Activated CD8-positive, alpha-beta T cell treated with anti-CD3 and anti-CD28 coated beads, Interleukin-2, amount 10 ng/mL, durations not matched to agents 7 days and 5 days (primary cell): ENCODE data around the gene NEB. TPM values are rescaled to one million over a fixed set of nuclear protein-coding genes. Genes with fewer than 3 reads are reported as not detected.
A peak's percentile ranks its signal among the peaks of the same experiment; 100 is the strongest.
"Not testable (repeated sequence)": the region's sequence is repeated elsewhere in the genome, so short reads cannot be mapped to it uniquely, and the experiment has no call there.

Experiments used
- ATAC-seq: fragments of 150-1000 bp; cut with Tn5 transposase; one replicate; pipeline ENCODE4 v1.10.0; 2021; ENCODE audit warnings: moderate library complexity
- CTCF ChIA-PET: fragments of 350-600 bp; sonication (Branson Sonifier 250); formaldehyde crosslinking; loops from one replicate; lab custom pipeline; 2021; ENCODE audit warnings: antibody characterized with exemption; lab: Charles Lee
- POLR2A ChIA-PET: fragments of 350-600 bp; sonication (Branson Sonifier 250); formaldehyde crosslinking; loops from one replicate; lab custom pipeline; 2021; ENCODE audit warnings: antibody characterized with exemption; lab: Charles Lee
- DNase-seq: peaks from one replicate; pipeline ENCODE4 v3.0.0-alpha.2; 2020
- H3K27ac Mint-ChIP-seq: one replicate; pipeline ENCODE4 v1.8.0; 2021; ENCODE audit warnings: mild to moderate bottlenecking, mixed read lengths
- H3K27me3 Mint-ChIP-seq: one replicate; pipeline ENCODE4 v1.8.0; 2021; ENCODE audit warnings: low read depth, mixed read lengths
- H3K36me3 Mint-ChIP-seq: one replicate; pipeline ENCODE4 v1.8.0; 2021; ENCODE audit warnings: low read depth, mixed read lengths
- H3K4me1 Mint-ChIP-seq: one replicate; pipeline ENCODE4 v1.8.0; 2021; ENCODE audit warnings: low read depth, mixed read lengths
- H3K4me3 Mint-ChIP-seq: one replicate; pipeline ENCODE4 v1.8.0; 2021; ENCODE audit warnings: mild to moderate bottlenecking, mixed read lengths
- H3K9me3 Mint-ChIP-seq: one replicate; pipeline ENCODE4 v1.8.0; 2022; ENCODE audit warnings: mixed read lengths; ENCODE audit not compliant: insufficient read depth
- total RNA-seq, 2 experiments: library from RNA; stranded (reverse); gene quantifications; one replicate each; pipeline ENCODE4 v1.2.3, GENCODE V29; 2021

The NEB gene
- total RNA-seq, 2 experiments from 2014 or later, result 0.31 to 0.40 TPM

- H3K4me1 Mint-ChIP-seq, H3K27me3 Mint-ChIP-seq, H3K9me3 Mint-ChIP-seq, H3K27ac Mint-ChIP-seq, H3K36me3 Mint-ChIP-seq, POLR2A ChIA-PET, DNase-seq, ATAC-seq, H3K4me3 Mint-ChIP-seq, CTCF ChIA-PET: not testable (repeated sequence)
Observed at GRCh38 chr2:151591908-151592255, 142.4 kb downstream of the NEB start.

- H3K36me3 Mint-ChIP-seq, CTCF ChIA-PET, DNase-seq, H3K4me3 Mint-ChIP-seq, H3K9me3 Mint-ChIP-seq, H3K27ac Mint-ChIP-seq, POLR2A ChIA-PET, H3K4me1 Mint-ChIP-seq, H3K27me3 Mint-ChIP-seq: not testable (repeated sequence)
- ATAC-seq, result peak; percentile 44
Observed at GRCh38 chr2:151591250-151591907, 142.9 kb downstream of the NEB start.

GRCh38 chr2:151581300-151581699, 153.0 kb downstream of the NEB start:
- H3K4me3 Mint-ChIP-seq, ATAC-seq, DNase-seq, H3K36me3 Mint-ChIP-seq, H3K4me1 Mint-ChIP-seq, H3K27me3 Mint-ChIP-seq, H3K27ac Mint-ChIP-seq, POLR2A ChIA-PET, CTCF ChIA-PET, H3K9me3 Mint-ChIP-seq: not testable (repeated sequence)

GRCh38 chr2:151580697-151581096, 153.6 kb downstream of the NEB start:
- H3K27ac Mint-ChIP-seq, H3K9me3 Mint-ChIP-seq, ATAC-seq, H3K4me3 Mint-ChIP-seq, H3K27me3 Mint-ChIP-seq, CTCF ChIA-PET, DNase-seq, H3K36me3 Mint-ChIP-seq, H3K4me1 Mint-ChIP-seq, POLR2A ChIA-PET: not testable (repeated sequence)

- Mint-ChIP-seq H3K36me3 (no peaks in the 10 kb centered on the region), H3K27me3 (no peaks in the 10 kb centered on the region), H3K4me3 (no peak overlapping the region), H3K27ac (no peak overlapping the region), H3K9me3 (no peaks in the 10 kb centered on the region), H3K4me1 (no peaks in the 10 kb centered on the region)
- ATAC-seq (no peak), DNase-seq (no peak)
- ChIA-PET POLR2A (no interaction called here), CTCF (no interaction called here)
Observed at GRCh38 chr2:151577116-151577515, 157.2 kb downstream of the NEB start.

DNA sequence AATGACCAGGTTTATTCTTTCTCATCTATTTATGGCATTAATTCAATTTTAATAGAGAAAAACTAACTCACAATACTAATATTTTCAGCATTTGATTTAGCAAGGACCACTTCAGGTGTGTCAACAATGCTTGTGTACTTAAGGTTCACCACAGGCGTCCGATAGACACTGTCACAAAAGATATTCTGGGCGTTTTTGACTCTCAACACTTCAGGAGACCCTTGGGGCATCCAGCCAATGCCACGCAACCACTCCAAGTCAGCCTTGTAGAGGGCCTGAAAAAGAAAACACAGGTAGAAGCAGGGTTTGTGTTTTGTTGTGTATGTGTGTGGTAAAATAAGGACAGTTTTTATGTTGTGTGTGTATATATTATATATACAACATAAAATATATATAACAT, 158.2 kb downstream of the NEB start:
- Mint-ChIP-seq H3K27ac (no peak overlapping the region), H3K27me3 (no peaks in the 10 kb centered on the region), H3K9me3 (no peaks in the 10 kb centered on the region), H3K36me3 (no peaks in the 10 kb centered on the region), H3K4me3 (no peak overlapping the region), H3K4me1 (no peaks in the 10 kb centered on the region)
- ChIA-PET CTCF (no interaction called here), POLR2A (no interaction called here)
- ATAC-seq, result no peak
- DNase-seq, result no peak

DNA sequence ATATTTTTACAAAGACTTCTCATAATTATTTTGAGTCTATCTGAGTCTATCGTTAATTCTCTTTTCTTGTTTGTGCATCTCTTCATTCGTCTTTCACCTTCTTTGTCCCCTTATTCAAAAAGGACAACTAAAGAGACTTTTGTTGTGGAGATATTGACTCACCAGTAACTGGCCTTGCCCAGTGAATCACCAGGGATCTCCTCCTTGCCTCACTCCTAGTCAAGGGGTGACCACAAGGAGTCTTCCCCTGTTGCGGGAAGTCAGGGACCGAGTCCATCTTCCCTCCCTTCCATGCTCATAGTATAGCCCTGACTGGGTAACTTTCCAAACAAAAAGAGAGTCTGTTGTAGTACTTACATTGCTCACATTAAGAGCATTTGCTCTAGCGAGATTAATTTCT, 158.9 kb downstream of the NEB start:
- no peaks in the 10 kb centered on the region for H3K36me3 Mint-ChIP-seq
- POLR2A ChIA-PET, result no interaction called here
- no peak overlapping the region for H3K27ac Mint-ChIP-seq
- no peak for ATAC-seq
- H3K4me1 Mint-ChIP-seq, result no peaks in the 10 kb centered on the region
- no peaks in the 10 kb centered on the region for H3K9me3 Mint-ChIP-seq
- CTCF ChIA-PET, result no interaction called here
- no peak for DNase-seq
- H3K4me3 Mint-ChIP-seq, result no peak overlapping the region
- H3K27me3 Mint-ChIP-seq, result no peaks in the 10 kb centered on the region

DNA sequence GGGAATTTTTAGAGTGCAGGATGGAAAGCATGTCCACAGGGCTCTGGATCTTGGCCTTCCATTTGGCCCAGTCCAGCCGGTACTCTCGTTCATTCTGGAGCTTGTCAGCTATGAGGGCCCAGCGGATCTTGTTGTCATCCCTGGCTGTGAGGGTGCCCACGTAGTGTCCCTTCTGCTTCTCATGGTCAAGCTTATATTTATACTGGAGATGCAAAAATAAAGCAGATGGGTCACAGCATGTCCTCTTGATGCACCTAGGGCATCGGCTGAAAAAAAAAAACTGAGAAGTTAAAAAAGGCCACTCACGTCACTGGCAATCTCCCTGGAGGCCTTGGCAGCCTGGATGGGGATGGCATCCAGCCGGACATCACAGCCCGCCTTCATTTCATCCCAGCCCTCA, 164.1 kb downstream of the NEB start:
- Mint-ChIP-seq H3K27ac (no peak overlapping the region), H3K27me3 (no peaks in the 10 kb centered on the region), H3K36me3 (no peaks in the 10 kb centered on the region), H3K9me3 (no peaks in the 10 kb centered on the region), H3K4me1 (no peaks in the 10 kb centered on the region), H3K4me3 (no peak overlapping the region)
- ChIA-PET CTCF (no interaction called here), POLR2A (no interaction called here)
- ATAC-seq (no peak), DNase-seq (no peak)

- Mint-ChIP-seq H3K9me3 (no peaks in the 10 kb centered on the region), H3K4me1 (no peaks in the 10 kb centered on the region), H3K36me3 (no peaks in the 10 kb centered on the region), H3K27me3 (no peaks in the 10 kb centered on the region), H3K4me3 (no peak overlapping the region), H3K27ac (no peak overlapping the region)
- ChIA-PET POLR2A (no interaction called here), CTCF (no interaction called here)
- DNase-seq, result no peak
- no peak for ATAC-seq
Observed at GRCh38 chr2:151569167-151569566, 165.1 kb downstream of the NEB start.

GRCh38 chr2:151568501-151568900, 165.8 kb downstream of the NEB start:
- ChIA-PET POLR2A (no interaction called here), CTCF (interaction anchor here (0.6 kb wide), 1 partner anchor 222 kb away, joined by 3 read pairs; no protein-coding TSS in a partner anchor)
- no peaks in the 10 kb centered on the region for H3K4me1 Mint-ChIP-seq
- ATAC-seq, result no peak
- H3K9me3 Mint-ChIP-seq, result no peaks in the 10 kb centered on the region
- no peak overlapping the region for H3K4me3 Mint-ChIP-seq
- H3K36me3 Mint-ChIP-seq, result no peaks in the 10 kb centered on the region
- H3K27me3 Mint-ChIP-seq, result no peaks in the 10 kb centered on the region
- H3K27ac Mint-ChIP-seq, result no peak overlapping the region
- DNase-seq, result no peak

GRCh38 chr2:151567006-151567405, 167.3 kb downstream of the NEB start:
- DNase-seq, result no peak
- no peak overlapping the region for H3K27ac Mint-ChIP-seq

DNA sequence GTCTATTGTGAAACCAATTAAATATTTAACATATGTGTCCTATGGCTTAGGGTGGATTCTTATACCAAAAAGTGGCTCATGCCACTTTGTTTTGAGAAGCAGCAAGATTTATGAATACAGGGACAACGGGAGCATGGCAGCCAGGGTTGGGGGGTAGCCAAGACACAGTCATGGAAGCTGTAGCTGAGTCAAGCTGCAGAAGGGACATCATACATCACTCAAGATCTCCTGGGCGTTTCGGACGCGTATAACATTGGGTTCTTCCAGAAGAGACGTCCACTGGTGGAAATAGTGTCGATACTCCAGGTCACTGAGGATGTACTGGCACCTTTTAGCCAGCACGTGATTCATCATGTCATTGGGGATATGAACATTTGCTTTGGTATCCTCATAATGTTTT, 171.9 kb downstream of the NEB start:
- H3K27me3 Mint-ChIP-seq, result peaks cover 2% of the 10 kb centered on the region
- no peak for ATAC-seq
- ChIA-PET POLR2A (no interaction called here), CTCF (no interaction called here)
- H3K9me3 Mint-ChIP-seq, result no peaks in the 10 kb centered on the region
- no peak for DNase-seq
- no peaks in the 10 kb centered on the region for H3K36me3 Mint-ChIP-seq
- H3K27ac Mint-ChIP-seq, result no peak overlapping the region
- H3K4me3 Mint-ChIP-seq, result no peak overlapping the region
- H3K4me1 Mint-ChIP-seq, result no peaks in the 10 kb centered on the region

More at GRCh38 chr2:151567006-151567405, 167.3 kb downstream of the NEB start:
- ChIA-PET CTCF (no interaction called here), POLR2A (no interaction called here)
- Mint-ChIP-seq H3K4me1 (no peaks in the 10 kb centered on the region), H3K27me3 (no peaks in the 10 kb centered on the region), H3K36me3 (no peaks in the 10 kb centered on the region), H3K4me3 (no peak overlapping the region), H3K9me3 (no peaks in the 10 kb centered on the region)
- no peak for ATAC-seq

- Mint-ChIP-seq H3K27me3 (peaks cover 9% of the 10 kb centered on the region), H3K4me3 (no peak overlapping the region), H3K36me3 (no peaks in the 10 kb centered on the region), H3K4me1 (no peaks in the 10 kb centered on the region), H3K27ac (no peak overlapping the region), H3K9me3 (no peaks in the 10 kb centered on the region)
- ChIA-PET POLR2A (no interaction called here), CTCF (no interaction called here)
- no peak for DNase-seq
- ATAC-seq, result no peak
Observed at GRCh38 chr2:151560289-151560688, 174.0 kb downstream of the NEB start.
